T-cell (primary cell): ENCODE measurements around the gene CASZ1. TPM values are rescaled to one million over a fixed set of nuclear protein-coding genes. Genes with fewer than 3 reads are reported as not detected.

Source experiments
- ATAC-seq, 4 experiments: fragments of 200-7000 bp in 3 of 4; fragments of 150-1000 bp in 1 of 4; cut with Tn5 transposase; replicated peaks in 1 of 4; 1 replicate in 3 of 4; 2 replicates in 1 of 4; pipeline ENCODE4 v1.10.0; 2021; ENCODE audit warnings: moderate library complexity in 3 of 4, mild to moderate bottlenecking in 2 of 4, moderate number of reproducible peaks in 1 of 4
- CTCF ChIA-PET, 2 donors: fragments of 300-600 bp; sonication (Branson Sonifier 250); formaldehyde crosslinking; loops; one replicate each; lab custom pipeline; 2022; ENCODE audit warnings: antibody characterized with exemption in 2 of 2; lab: Charles Lee
- POLR2A ChIA-PET, 2 donors: fragments of 300-600 bp; sonication (Branson Sonifier 250); formaldehyde crosslinking; loops; one replicate each; lab custom pipeline; 2022; ENCODE audit warnings: antibody characterized with exemption in 2 of 2; lab: Charles Lee
- DNase-seq, 35 experiments: peaks; one replicate each; pipeline versions ENCODE4 v3.0.0 to v3.0.0-alpha.2; 2013 to 2023
- H3K27ac ChIP-seq: one replicate; pipeline ENCODE4 v1.5.1; 2013; ENCODE audit warnings: low read length
- H3K27me3 ChIP-seq, 2 experiments: replicated peaks in 1 of 2; 1 replicate in 1 of 2; 2 replicates in 1 of 2; pipeline versions ENCODE4 v1.6.1 to v1.7.0; 2013; ENCODE audit warnings: low read length in 1 of 2, mixed read lengths in 1 of 2; ENCODE audit not compliant: control insufficient read depth in 2 of 2, insufficient read depth in 2 of 2; ENCODE audit errors: extremely low read depth in 1 of 2
- H3K36me3 ChIP-seq, 2 donors: 1 replicate in 1 of 2; 2 replicates in 1 of 2; pipeline versions ENCODE4 v1.6.1 to v1.7.0; 2013; ENCODE audit warnings: low read length in 1 of 2; ENCODE audit not compliant: control insufficient read depth in 2 of 2, insufficient read depth in 1 of 2; ENCODE audit errors: extremely low read depth in 1 of 2
- H3K4me1 ChIP-seq, 2 experiments: 1 replicate in 1 of 2; 2 replicates in 1 of 2; pipeline versions ENCODE4 v1.6.1 to v1.7.0; 2013; ENCODE audit warnings: low read length in 2 of 2, mixed read lengths in 1 of 2; ENCODE audit not compliant: insufficient read depth in 2 of 2, control insufficient read depth in 1 of 2; ENCODE audit errors: extremely low read depth in 1 of 2
- H3K4me3 ChIP-seq, 2 donors: 1 replicate in 1 of 2; 2 replicates in 1 of 2; pipeline versions ENCODE4 v1.5.1 to v1.7.0; 2013; ENCODE audit warnings: mild to moderate bottlenecking in 2 of 2, low read length in 1 of 2, moderate library complexity in 1 of 2; ENCODE audit not compliant: control insufficient read depth in 1 of 2; ENCODE audit errors: extremely low read depth in 1 of 2
- H3K9me3 ChIP-seq: 2 replicates; pipeline ENCODE4 v1.7.0; 2013
- H3K27ac Mint-ChIP-seq, 2 donors: one replicate each; pipeline ENCODE4 v1.8.0; 2020 to 2021; ENCODE audit warnings: mild to moderate bottlenecking in 2 of 2, mixed read lengths in 2 of 2
- H3K27me3 Mint-ChIP-seq, 2 donors: one replicate each; pipeline ENCODE4 v1.8.0; 2021 to 2022; ENCODE audit warnings: mixed read lengths in 2 of 2
- H3K36me3 Mint-ChIP-seq: one replicate; pipeline ENCODE4 v1.8.0; 2021; ENCODE audit warnings: mixed read lengths
- H3K4me1 Mint-ChIP-seq, 3 donors: one replicate each; pipeline ENCODE4 v1.8.0; 2020 to 2022; ENCODE audit warnings: mixed read lengths in 3 of 3, mild to moderate bottlenecking in 1 of 3
- H3K4me3 Mint-ChIP-seq, 3 donors: one replicate each; pipeline ENCODE4 v1.8.0; 2020 to 2022; ENCODE audit warnings: mild to moderate bottlenecking in 3 of 3, mixed read lengths in 3 of 3, moderate library complexity in 3 of 3
- H3K9me3 Mint-ChIP-seq, 3 donors: one replicate each; pipeline ENCODE4 v1.8.0; 2020 to 2022; ENCODE audit warnings: mixed read lengths in 3 of 3
- WGBS: methylation state at CpG from one replicate; pipeline ENCODE4 v1.1.5; 2013; ENCODE audit warnings: missing lambda C conversion rate; ENCODE audit not compliant: insufficient coverage; 5-methylcytosine and 5-hydroxymethylcytosine counted together
- total RNA-seq, 35 experiments: library from RNA in 6 of 35; stranded (reverse) in 6 of 35; fragments of 120-200 nt in 1 of 35; gene quantifications; one replicate each; pipeline versions ENCODE4 v1.2.1 to v1.2.4 and lab custom pipeline; 2013 to 2026

CASZ1 gene
- total RNA-seq, 5 donors from 2014 or later (not counting 1 experiment from before 2014, with no cell fraction given), result 12.9 to 23.0 (median 14.3) TPM

DNA sequence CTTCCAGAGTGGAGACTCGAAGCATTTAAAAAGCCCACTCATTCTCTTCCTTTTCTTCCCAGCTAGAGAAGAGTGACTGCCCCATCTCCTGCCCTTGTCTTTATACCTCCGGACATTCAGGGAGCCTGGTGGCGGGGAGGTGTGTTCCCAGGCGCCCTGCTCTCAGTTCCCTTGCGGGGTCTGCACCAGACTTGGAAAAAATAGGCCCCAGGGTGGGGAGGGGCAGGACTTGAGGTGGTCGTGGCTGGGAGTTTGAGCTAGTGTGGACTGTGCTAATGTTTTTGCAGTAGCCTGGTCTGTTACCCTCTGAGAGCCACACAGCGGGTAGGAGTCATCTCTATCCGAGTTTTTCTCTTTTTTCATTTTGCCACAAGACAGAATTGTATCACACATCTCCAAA lies 182.6 kb downstream of the CASZ1 start:
- H3K27me3 Mint-ChIP-seq, result no peaks in the 10 kb centered on the region
- no peaks in the 10 kb centered on the region for H3K4me1 Mint-ChIP-seq
- no peak overlapping the region for H3K4me3 ChIP-seq
- no peak overlapping the region for H3K27ac ChIP-seq
- H3K36me3 ChIP-seq, result peaks cover 0 to 10% of the 10 kb centered on the region in 2 donors
- ChIA-PET CTCF (no interaction called here), POLR2A (no interaction called here)
- DNase-seq (no peak), ATAC-seq (no peak)
- no peaks in the 10 kb centered on the region for H3K9me3 ChIP-seq
- no peak overlapping the region for H3K27ac Mint-ChIP-seq
- H3K27me3 ChIP-seq, result no peaks in the 10 kb centered on the region
- no peak overlapping the region for H3K4me3 Mint-ChIP-seq
- H3K4me1 ChIP-seq, result no peaks in the 10 kb centered on the region
- H3K36me3 Mint-ChIP-seq, result peaks cover 19% of the 10 kb centered on the region
- H3K9me3 Mint-ChIP-seq, result no peaks in the 10 kb centered on the region
- 89% methylated on average over 4 of the region's 8 CpGs for WGBS

GRCh38 chr1:10613340-10613739 lies 183.1 kb downstream of the CASZ1 start:
- Mint-ChIP-seq H3K27ac (no peak overlapping the region), H3K9me3 (no peaks in the 10 kb centered on the region), H3K27me3 (no peaks in the 10 kb centered on the region), H3K4me1 (no peaks in the 10 kb centered on the region), H3K4me3 (no peak overlapping the region), H3K36me3 (peaks cover 18% of the 10 kb centered on the region)
- Histone ChIP-seq H3K27ac (no peak overlapping the region), H3K4me1 (no peaks in the 10 kb centered on the region), H3K27me3 (no peaks in the 10 kb centered on the region), H3K36me3 (peaks cover 0 to 10% of the 10 kb centered on the region in 2 donors), H3K9me3 (no peaks in the 10 kb centered on the region), H3K4me3 (no peak overlapping the region)
- CTCF ChIA-PET, result no interaction called here
- no peak for ATAC-seq
- no peak for DNase-seq
- POLR2A ChIA-PET, result no interaction called here
- WGBS, result 92% methylated on average over 8 of the region's 10 CpGs

DNA sequence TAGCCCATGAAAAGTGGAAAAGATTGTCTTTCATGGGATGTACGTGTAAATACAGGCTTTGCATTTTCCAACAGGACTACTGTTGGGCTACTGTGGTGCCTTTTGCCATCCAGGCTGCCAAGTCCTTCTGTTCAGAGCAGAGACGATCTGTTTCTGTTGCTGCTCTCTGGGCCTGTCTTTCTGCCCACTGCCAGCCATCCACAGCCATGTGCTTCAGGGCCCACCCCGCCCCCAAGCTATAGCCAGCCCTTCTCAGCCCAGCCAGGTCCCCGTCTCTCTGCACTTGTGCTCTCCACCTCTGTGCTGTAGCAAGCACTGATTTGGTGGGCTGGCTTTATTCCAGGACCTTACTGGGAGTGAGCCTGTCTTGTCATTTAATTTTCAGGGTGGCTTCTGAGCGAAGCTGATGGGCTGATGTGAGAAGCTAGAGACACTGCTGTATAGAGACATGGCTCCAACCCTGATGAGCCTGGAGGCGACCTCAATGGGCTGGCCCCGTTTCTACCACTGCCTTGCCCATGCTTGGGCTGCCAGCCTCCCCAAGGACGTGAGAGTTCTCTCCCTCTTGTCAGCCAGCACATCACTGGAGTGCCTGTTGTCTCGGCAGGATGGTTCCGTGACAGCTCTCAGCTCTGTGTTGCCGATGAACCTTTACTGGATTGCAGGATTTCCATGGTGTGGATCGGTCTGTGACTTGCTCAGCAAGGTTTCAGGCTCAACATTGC lies 183.8 kb downstream of the CASZ1 start:
- no peaks in the 10 kb centered on the region for H3K4me1 Mint-ChIP-seq
- no peaks in the 10 kb centered on the region for H3K27me3 Mint-ChIP-seq
- Histone ChIP-seq H3K27me3 (no peaks in the 10 kb centered on the region), H3K4me3 (no peak overlapping the region), H3K9me3 (no peaks in the 10 kb centered on the region), H3K27ac (no peak overlapping the region), H3K36me3 (peaks cover 0 to 5% of the 10 kb centered on the region in 2 donors), H3K4me1 (no peaks in the 10 kb centered on the region)
- ChIA-PET POLR2A (interaction anchor here in 1 of 2 donors (0.9 kb wide), 1 partner anchor 9 kb away, joined by 3 read pairs; no protein-coding TSS in a partner anchor), CTCF (no interaction called here)
- DNase-seq, result no peak
- H3K36me3 Mint-ChIP-seq, result peaks cover 17% of the 10 kb centered on the region
- 91% methylated on average over 10 of the region's 12 CpGs for WGBS
- no peaks in the 10 kb centered on the region for H3K9me3 Mint-ChIP-seq
- H3K4me3 Mint-ChIP-seq, result no peak overlapping the region
- ATAC-seq, result no peak
- H3K27ac Mint-ChIP-seq, result no peak overlapping the region

GRCh38 chr1:10610901-10611600 lies 185.4 kb downstream of the CASZ1 start:
- whole genome bisulfite sequencing, result no CpG with 5 or more reads among the region's 6 CpGs
- H3K27me3 ChIP-seq, result no peaks in the 10 kb centered on the region
- Mint-ChIP-seq H3K9me3 (no peaks in the 10 kb centered on the region), H3K27me3 (no peaks in the 10 kb centered on the region), H3K4me3 (no peak overlapping the region), H3K27ac (no peak overlapping the region), H3K4me1 (no peaks in the 10 kb centered on the region), H3K36me3 (peaks cover 19% of the 10 kb centered on the region)
- H3K36me3 ChIP-seq, result peaks cover 0 to 3% of the 10 kb centered on the region in 2 donors
- DNase-seq, result no peak
- no peak for ATAC-seq
- H3K4me3 ChIP-seq, result no peak overlapping the region
- H3K4me1 ChIP-seq, result no peaks in the 10 kb centered on the region
- POLR2A ChIA-PET, result no interaction called here
- H3K27ac ChIP-seq, result no peak overlapping the region
- H3K9me3 ChIP-seq, result no peaks in the 10 kb centered on the region
- CTCF ChIA-PET, result no interaction called here

DNA sequence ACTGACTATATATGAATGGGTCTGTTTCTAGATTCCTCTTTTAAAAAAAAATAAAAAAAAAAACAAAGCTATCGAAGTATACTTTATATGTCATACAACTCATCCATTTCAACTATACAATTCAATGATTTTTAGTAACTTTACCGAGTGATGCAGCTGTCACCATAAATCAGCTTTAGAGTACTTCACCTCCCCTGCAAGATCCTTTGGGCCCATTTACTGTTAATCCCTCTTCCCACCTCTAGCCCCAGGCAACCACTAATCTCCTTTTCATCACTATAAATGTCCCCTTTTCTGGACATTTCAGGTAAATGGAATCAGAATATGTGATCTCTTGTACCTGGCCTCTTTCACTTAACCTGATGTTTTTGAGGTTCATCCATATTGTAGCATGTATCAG lies 187.8 kb downstream of the CASZ1 start:
- Mint-ChIP-seq H3K27ac (no peak overlapping the region), H3K9me3 (no peaks in the 10 kb centered on the region), H3K27me3 (no peaks in the 10 kb centered on the region), H3K4me3 (no peak overlapping the region), H3K4me1 (no peaks in the 10 kb centered on the region), H3K36me3 (peaks cover 34% of the 10 kb centered on the region)
- Histone ChIP-seq H3K4me3 (no peak overlapping the region), H3K9me3 (no peaks in the 10 kb centered on the region), H3K27ac (no peak overlapping the region), H3K36me3 (peaks cover 0 to 4% of the 10 kb centered on the region in 2 donors), H3K27me3 (no peaks in the 10 kb centered on the region), H3K4me1 (no peaks in the 10 kb centered on the region)
- WGBS, result 100% methylated on average over 1 of the region's 2 CpGs
- no peak for DNase-seq
- no peak for ATAC-seq
- POLR2A ChIA-PET, result no interaction called here
- CTCF ChIA-PET, result no interaction called here

- Mint-ChIP-seq H3K9me3 (no peaks in the 10 kb centered on the region), H3K27me3 (no peaks in the 10 kb centered on the region), H3K36me3 (peaks cover 39% of the 10 kb centered on the region), H3K4me3 (no peak overlapping the region), H3K4me1 (no peaks in the 10 kb centered on the region), H3K27ac (no peak overlapping the region)
- WGBS, result 100% methylated on average over 2 of the region's 3 CpGs
- CTCF ChIA-PET, result no interaction called here
- H3K36me3 ChIP-seq, result peaks cover 0 to 3% of the 10 kb centered on the region in 2 donors
- DNase-seq (no peak), ATAC-seq (no peak)
- H3K9me3 ChIP-seq, result no peaks in the 10 kb centered on the region
- no peaks in the 10 kb centered on the region for H3K27me3 ChIP-seq
- no peak overlapping the region for H3K4me3 ChIP-seq
- H3K4me1 ChIP-seq, result no peaks in the 10 kb centered on the region
- no peak overlapping the region for H3K27ac ChIP-seq
- POLR2A ChIA-PET, result interaction anchor here in 1 of 2 donors (0.6 to 0.7 kb wide), 2 partner anchors 73 to 245 kb away, joined by 3 to 6 read pairs; no protein-coding TSS in a partner anchor
Measured at GRCh38 chr1:10607228-10607627, 189.2 kb downstream of the CASZ1 start.
